Large intestine (tissue), 3 donors: ENCODE data around the gene NUMBL. TPM values are rescaled to one million over a fixed set of nuclear protein-coding genes. Genes with fewer than 3 reads are reported as not detected.
A peak's percentile ranks its signal among the peaks of the same experiment; 100 is the strongest.

ENCODE experiments used
- DNase-seq, 2 donors: peaks; one replicate each; pipeline versions ENCODE4 v3.0.0 to v3.0.0-alpha.2; 2013
- H3K27ac ChIP-seq: one replicate; pipeline ENCODE4 v1.5.1; 2013; ENCODE audit warnings: low read length
- H3K27me3 ChIP-seq: 2 replicates; pipeline ENCODE4 v1.6.1; 2013; ENCODE audit warnings: low read length; ENCODE audit not compliant: control insufficient read depth, insufficient read depth
- H3K36me3 ChIP-seq: 2 replicates; pipeline ENCODE4 v1.6.1; 2013; ENCODE audit warnings: low read length; ENCODE audit not compliant: control insufficient read depth, insufficient read depth
- H3K4me1 ChIP-seq: one replicate; pipeline ENCODE4 v1.6.1; 2013; ENCODE audit warnings: low read length; ENCODE audit not compliant: control insufficient read depth, insufficient read depth
- H3K4me3 ChIP-seq: one replicate; pipeline ENCODE4 v1.5.1; 2013; ENCODE audit warnings: low read length
- H3K9me3 ChIP-seq: one replicate; pipeline ENCODE4 v1.6.1; 2013; ENCODE audit warnings: mild to moderate bottlenecking, low read depth, low read length, moderate library complexity; ENCODE audit not compliant: control insufficient read depth
- WGBS: methylation state at CpG from one replicate; pipeline ENCODE4 v1.1.5; 2013; ENCODE audit warnings: low lambda C conversion rate; ENCODE audit not compliant: insufficient coverage; 5-methylcytosine and 5-hydroxymethylcytosine counted together
- polyA plus RNA-seq: library from polyadenylated mRNA; unstranded; fragments of 120-200 nt; gene quantifications from one replicate; pipeline ENCODE4 v1.2.1, GENCODE V29; 2013

Gene NUMBL
- polyA plus RNA-seq, 1 donor = 16.3 TPM

GRCh38 chr19:40690693-40691420 lies 406 bp upstream of the NUMBL start:
- H3K4me1 ChIP-seq = peaks cover 10% of the 10 kb centered on the region
- H3K27ac ChIP-seq = peak overlapping the region; percentile 37
- H3K4me3 ChIP-seq = peak overlapping the region; percentile 36
- peaks cover 42% of the 10 kb centered on the region for H3K36me3 ChIP-seq
- WGBS = no CpG with 5 or more reads among the region's 56 CpGs
- DNase-seq = peak; percentile 87 to 92
- no peaks in the 10 kb centered on the region for H3K27me3 ChIP-seq
- no peaks in the 10 kb centered on the region for H3K9me3 ChIP-seq

- DNase-seq = peak in 1 of 2 donors; percentile 34
- Histone ChIP-seq H3K4me3 (peak overlapping the region; percentile 50), H3K9me3 (no peaks in the 10 kb centered on the region), H3K4me1 (peaks cover 10% of the 10 kb centered on the region), H3K27ac (no peak overlapping the region), H3K36me3 (peaks cover 44% of the 10 kb centered on the region), H3K27me3 (no peaks in the 10 kb centered on the region)
- WGBS = no CpG with 5 or more reads among the region's 18 CpGs
Observed at GRCh38 chr19:40689339-40690049, 957 bp downstream of the NUMBL start.

- no CpG with 5 or more reads among the region's 4 CpGs for WGBS
- Histone ChIP-seq H3K27ac (no peak overlapping the region), H3K4me3 (peak overlapping the region; percentile 50), H3K4me1 (peaks cover 10% of the 10 kb centered on the region), H3K27me3 (no peaks in the 10 kb centered on the region), H3K36me3 (peaks cover 39% of the 10 kb centered on the region), H3K9me3 (no peaks in the 10 kb centered on the region)
- DNase-seq = no peak
Observed at GRCh38 chr19:40688987-40689338, 1.5 kb downstream of the NUMBL start.

GRCh38 chr19:40688309-40688708 lies 2.1 kb downstream of the NUMBL start:
- peaks cover 33% of the 10 kb centered on the region for H3K36me3 ChIP-seq
- WGBS = no CpG with 5 or more reads among the region's 1 CpG

GRCh38 chr19:40687525-40688016 lies 2.9 kb downstream of the NUMBL start:
- WGBS = no CpG with 5 or more reads among the region's 12 CpGs
- Histone ChIP-seq H3K4me3 (no peak overlapping the region), H3K27ac (no peak overlapping the region), H3K27me3 (no peaks in the 10 kb centered on the region), H3K9me3 (no peaks in the 10 kb centered on the region), H3K4me1 (peaks cover 10% of the 10 kb centered on the region), H3K36me3 (peaks cover 30% of the 10 kb centered on the region)
- peak in 1 of 2 donors; percentile 70 for DNase-seq

More at GRCh38 chr19:40688309-40688708, 2.1 kb downstream of the NUMBL start:
- Histone ChIP-seq H3K27ac (no peak overlapping the region), H3K4me1 (peaks cover 10% of the 10 kb centered on the region), H3K27me3 (no peaks in the 10 kb centered on the region), H3K4me3 (no peak overlapping the region), H3K9me3 (no peaks in the 10 kb centered on the region)
- no peak for DNase-seq

- peaks cover 10% of the 10 kb centered on the region for H3K4me1 ChIP-seq
- no CpG with 5 or more reads among the region's 14 CpGs for WGBS
- H3K36me3 ChIP-seq = peaks cover 29% of the 10 kb centered on the region
- DNase-seq = peak in 1 of 2 donors; percentile 72
- H3K9me3 ChIP-seq = no peaks in the 10 kb centered on the region
- no peaks in the 10 kb centered on the region for H3K27me3 ChIP-seq
- H3K4me3 ChIP-seq = no peak overlapping the region
- no peak overlapping the region for H3K27ac ChIP-seq
Observed at GRCh38 chr19:40686882-40687524, 3.4 kb downstream of the NUMBL start.

- peak in 1 of 2 donors; percentile 42 for DNase-seq
- H3K4me1 ChIP-seq = peaks cover 5% of the 10 kb centered on the region
- WGBS = no CpG with 5 or more reads among the region's 6 CpGs
- no peak overlapping the region for H3K27ac ChIP-seq
- no peaks in the 10 kb centered on the region for H3K27me3 ChIP-seq
- H3K36me3 ChIP-seq = peaks cover 31% of the 10 kb centered on the region
- no peak overlapping the region for H3K4me3 ChIP-seq
- H3K9me3 ChIP-seq = no peaks in the 10 kb centered on the region
Observed at GRCh38 chr19:40685563-40685962, 4.9 kb downstream of the NUMBL start.

GRCh38 chr19:40685016-40685526 lies 5.4 kb downstream of the NUMBL start:
- DNase-seq = no peak
- Histone ChIP-seq H3K9me3 (no peaks in the 10 kb centered on the region), H3K4me3 (no peak overlapping the region), H3K36me3 (peaks cover 32% of the 10 kb centered on the region), H3K4me1 (peaks cover 4% of the 10 kb centered on the region), H3K27ac (no peak overlapping the region), H3K27me3 (no peaks in the 10 kb centered on the region)
- no CpG with 5 or more reads among the region's 3 CpGs for WGBS

- Histone ChIP-seq H3K36me3 (peaks cover 34% of the 10 kb centered on the region), H3K9me3 (no peaks in the 10 kb centered on the region), H3K4me3 (no peak overlapping the region), H3K27me3 (no peaks in the 10 kb centered on the region), H3K4me1 (no peaks in the 10 kb centered on the region), H3K27ac (no peak overlapping the region)
- WGBS = no CpG with 5 or more reads among the region's 32 CpGs
- DNase-seq = no peak
Observed at GRCh38 chr19:40684280-40684679, 6.2 kb downstream of the NUMBL start.

GRCh38 chr19:40683437-40683836 lies 7.0 kb downstream of the NUMBL start:
- Histone ChIP-seq H3K36me3 (peaks cover 38% of the 10 kb centered on the region), H3K9me3 (no peaks in the 10 kb centered on the region), H3K27me3 (no peaks in the 10 kb centered on the region), H3K4me3 (no peak overlapping the region), H3K27ac (no peak overlapping the region), H3K4me1 (no peaks in the 10 kb centered on the region)
- no peak for DNase-seq
- 95% methylated on average over 4 of the region's 9 CpGs for WGBS
